HG03442 (cell line): ENCODE results near the gene MCF2L.

Source experiments
- ATAC-seq: cut with Tn5 transposase; IDR thresholded peaks from one replicate; pipeline ENCODE4 v1.9.1; 2021; ENCODE audit warnings: mild to moderate bottlenecking, moderate library complexity; ENCODE audit not compliant: unreplicated experiment

MCF2L gene

DNA sequence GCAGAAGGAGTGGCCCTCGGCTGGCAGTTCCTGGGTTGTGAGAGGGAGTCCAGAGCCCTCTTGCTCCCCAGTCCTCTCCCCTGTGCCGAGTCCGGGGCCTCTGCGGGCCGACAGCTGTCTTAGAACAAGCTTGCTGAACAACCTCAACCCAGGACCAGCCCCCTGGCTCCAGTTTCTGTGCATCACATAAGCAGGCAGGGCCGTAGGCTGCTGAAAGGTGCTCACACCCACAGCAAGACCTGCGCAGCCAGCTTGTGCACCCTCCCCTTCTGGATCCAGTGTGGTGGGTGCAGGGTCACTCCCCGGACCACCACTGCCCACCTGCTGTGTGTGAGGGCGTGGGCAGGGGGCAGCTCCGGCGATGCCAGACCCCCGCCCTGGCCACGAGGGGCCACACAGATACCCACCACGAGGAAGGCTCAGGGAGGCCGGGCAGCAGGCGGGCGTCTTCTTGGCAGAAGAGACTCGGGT lies 111.4 kb downstream of the MCF2L start:
- no peak for ATAC-seq

DNA sequence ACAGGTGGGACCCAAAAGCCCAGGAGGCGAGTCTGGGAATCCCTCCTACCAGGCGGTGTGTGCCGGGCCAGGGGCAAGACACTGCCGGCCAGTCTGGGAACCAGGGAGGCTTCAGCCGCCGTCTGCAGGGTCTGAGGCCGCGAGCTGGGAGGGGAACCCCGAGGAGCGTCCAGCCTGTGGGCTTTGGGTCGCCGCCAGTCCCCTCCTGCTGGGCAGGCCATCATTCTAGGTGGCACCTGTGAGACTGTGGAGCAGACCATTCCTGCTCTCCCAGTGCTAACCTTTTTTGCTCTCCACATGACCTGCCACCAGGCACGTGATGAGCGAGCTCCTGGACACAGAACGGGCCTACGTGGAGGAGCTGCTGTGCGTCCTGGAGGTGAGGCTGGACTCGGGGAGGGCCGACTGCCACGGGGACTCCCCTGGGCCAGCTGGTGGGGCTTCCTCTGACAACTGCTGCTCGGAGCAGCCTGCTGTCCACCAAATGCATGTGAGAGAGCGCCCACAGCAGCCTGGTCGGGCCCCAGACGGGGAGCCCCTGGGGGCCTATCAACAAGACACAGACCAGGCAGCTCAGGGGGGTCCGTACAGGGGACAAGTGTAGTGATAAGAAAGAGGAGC lies 112.0 kb downstream of the MCF2L start:
- ATAC-seq, result no peak

DNA sequence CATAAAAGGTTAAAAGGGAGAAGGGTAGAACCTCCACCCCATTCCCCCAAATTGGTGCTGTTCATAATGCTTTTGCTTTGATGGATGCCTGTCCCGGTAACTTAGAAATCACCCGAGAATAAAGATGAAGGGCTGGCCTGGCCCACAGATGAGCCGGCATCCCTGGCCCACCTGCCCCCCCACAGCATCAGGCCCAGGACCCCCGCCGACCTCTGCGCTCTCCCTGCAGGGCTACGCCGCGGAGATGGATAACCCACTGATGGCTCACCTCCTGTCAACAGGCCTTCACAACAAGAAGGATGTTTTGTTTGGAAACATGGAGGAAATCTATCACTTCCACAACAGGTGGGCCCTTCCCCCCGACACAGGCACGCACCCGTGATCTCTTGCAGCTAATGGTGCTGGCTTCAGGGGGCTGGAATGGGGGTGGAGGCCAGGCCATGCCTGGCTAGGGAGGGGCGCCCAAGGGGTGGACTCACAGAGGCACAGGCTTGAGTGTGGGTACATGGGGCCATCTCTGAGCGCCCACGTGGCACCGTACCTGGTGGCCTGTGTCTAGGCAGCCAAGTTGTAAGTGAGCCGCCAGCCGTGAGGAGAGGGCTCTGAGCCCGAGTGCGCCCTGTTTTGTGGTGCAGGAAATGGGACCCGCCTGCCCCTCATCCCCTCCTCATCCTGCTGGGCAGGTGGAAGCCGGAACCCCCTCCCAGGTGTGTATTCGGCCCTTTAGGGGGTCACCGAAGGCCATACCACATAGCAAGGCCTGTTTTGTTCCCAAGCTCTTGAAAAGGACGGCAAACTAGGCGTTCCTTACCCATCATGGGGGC lies 113.4 kb downstream of the MCF2L start:
- ATAC-seq, result no peak

DNA sequence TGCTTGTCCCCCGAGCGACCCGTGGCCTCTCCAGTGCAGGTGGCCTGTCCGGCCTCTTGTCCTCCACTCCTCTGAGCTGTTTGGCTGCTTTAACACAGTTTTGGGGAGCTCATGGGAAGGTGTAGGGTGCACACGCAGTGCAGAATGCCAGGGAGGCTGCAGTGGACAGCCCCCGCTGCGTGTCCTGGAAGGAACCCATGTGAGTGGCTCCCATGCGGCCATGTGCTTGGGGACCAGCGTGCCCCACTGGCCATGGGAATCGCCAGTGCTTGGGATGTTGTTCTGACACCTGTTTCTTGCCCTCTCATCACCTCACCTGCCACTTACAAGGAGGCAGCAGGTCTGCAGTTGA lies 114.0 kb downstream of the MCF2L start:
- ATAC-seq, result no peak

DNA sequence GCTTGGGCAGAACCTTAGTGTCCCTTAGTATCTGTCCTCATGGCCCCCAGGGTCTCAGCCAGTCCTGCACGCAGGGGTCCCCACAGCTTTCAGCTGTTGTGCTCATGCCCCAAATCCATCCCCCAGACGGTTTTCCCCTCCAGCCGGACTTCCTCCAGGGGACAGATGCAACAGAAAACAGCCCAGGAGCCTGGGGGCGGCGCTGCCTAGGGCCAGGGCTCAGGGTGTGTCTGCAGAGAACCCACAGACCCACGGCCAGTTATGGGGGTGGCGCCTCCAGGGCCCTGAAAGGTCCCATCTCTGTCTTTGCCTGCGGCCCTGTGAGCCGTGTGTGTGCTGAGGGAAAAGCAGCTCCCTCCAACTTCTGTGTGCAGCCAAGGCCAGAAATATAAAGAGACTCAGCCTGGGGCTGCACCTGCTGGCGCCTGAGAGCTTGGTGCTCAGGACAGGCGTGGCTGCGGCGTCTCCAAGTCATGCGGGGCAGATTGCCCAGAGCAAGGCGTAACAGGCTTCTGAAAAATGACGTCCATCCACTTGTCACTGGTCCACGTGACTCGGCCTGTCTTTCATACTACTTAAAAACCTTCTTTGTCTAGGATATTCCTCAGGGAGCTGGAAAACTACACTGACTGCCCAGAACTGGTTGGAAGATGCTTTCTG lies 114.5 kb downstream of the MCF2L start:
- ATAC-seq, result no peak

DNA sequence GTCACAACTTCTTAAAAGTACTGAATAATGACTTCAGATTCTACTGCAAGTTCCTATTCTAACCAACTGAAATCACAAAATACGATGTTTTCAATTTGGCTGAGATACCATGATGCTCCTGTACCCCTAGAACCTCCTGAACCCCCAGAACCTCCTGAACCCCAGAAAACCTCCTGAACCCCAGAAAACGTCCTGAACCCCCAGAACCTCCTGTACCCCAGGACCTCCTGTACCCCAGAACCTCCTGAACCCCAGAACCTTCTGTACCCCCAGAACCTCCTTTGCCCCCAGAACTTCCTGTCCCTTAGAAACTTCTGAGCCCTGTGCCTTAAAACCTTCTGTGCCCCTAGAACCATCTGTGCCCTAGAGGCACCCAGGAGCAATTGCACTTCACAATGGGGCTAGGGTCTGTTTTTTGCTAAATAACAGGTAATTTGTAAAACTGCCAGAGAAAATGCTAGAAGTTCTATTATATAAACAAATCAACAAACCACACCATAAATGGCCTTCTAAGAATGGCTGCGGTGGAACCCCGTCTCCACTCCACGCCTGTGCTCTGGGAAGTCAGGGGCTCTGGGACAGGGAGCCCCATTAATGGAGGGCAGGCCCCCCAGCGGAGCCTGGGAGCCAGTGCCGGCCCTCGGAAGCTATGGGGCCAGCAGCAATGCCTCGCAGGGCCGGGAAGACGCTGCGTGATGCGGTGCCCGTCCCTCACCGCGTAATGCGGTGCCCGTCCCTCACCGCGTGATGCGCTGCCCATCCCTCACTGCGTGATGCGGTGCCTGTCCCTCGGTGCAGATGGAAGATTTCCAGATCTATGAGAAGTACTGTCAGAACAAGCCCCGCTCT lies 115.3 kb downstream of the MCF2L start:
- no peak for ATAC-seq

DNA sequence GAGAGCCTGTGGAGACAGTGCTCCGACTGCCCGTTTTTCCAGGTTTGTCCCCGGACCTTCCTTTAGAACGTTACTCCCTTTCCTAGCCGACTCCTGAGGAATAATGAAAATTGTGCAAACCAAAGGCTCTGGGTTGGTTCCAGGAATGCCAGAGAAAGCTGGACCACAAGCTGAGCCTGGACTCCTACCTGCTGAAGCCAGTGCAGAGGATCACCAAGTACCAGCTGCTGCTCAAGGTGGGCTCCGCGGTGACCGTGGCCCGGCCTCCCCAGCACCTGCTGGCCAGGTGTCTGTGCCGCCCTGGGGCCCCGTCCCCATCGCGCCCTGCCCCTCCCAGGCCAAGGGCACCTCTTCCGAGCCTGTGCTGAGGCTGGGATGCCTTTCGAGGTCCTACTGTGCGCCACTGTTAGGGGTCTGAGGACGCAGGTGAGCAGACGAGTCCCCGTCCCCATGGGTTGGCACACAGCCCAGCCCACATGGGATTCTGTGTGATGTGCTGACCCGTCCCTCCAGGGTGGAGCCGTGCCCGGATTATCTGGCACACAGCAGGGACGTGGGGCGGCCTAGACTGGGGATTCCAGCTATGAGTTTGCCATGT lies 116.0 kb downstream of the MCF2L start:
- ATAC-seq, result no peak

DNA sequence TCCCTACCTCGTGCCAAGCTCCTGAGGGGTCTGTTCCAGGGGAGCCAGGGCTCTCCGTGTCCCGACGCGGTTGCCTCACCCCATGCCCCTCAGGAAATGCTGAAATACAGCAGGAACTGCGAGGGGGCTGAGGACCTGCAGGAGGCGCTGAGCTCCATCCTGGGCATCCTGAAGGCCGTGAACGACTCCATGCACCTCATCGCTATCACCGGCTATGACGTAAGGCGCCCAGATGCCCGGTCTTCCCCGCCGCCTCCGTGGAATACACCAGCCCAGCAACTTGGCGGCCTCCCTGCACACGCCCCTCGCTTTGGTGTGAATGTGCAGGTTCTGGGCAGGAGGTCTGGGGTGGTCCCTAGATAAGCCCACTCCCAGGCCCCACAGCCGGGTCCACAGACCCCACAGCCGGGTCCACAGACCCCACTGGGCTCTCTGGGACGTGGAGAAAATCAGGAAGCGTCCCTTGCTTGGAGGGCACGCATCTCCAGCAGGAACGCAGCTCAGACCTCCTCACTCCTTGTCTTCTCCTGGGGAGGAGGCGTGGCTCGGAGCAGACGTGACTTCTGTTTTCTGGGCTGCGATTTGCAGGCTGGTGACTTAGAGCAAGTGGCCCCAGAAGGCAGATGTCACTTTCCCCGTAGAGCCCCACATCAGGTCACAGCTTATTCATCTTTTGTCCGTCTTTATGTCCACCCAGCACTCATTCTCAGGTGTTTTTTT lies 117.2 kb downstream of the MCF2L start:
- no peak for ATAC-seq

DNA sequence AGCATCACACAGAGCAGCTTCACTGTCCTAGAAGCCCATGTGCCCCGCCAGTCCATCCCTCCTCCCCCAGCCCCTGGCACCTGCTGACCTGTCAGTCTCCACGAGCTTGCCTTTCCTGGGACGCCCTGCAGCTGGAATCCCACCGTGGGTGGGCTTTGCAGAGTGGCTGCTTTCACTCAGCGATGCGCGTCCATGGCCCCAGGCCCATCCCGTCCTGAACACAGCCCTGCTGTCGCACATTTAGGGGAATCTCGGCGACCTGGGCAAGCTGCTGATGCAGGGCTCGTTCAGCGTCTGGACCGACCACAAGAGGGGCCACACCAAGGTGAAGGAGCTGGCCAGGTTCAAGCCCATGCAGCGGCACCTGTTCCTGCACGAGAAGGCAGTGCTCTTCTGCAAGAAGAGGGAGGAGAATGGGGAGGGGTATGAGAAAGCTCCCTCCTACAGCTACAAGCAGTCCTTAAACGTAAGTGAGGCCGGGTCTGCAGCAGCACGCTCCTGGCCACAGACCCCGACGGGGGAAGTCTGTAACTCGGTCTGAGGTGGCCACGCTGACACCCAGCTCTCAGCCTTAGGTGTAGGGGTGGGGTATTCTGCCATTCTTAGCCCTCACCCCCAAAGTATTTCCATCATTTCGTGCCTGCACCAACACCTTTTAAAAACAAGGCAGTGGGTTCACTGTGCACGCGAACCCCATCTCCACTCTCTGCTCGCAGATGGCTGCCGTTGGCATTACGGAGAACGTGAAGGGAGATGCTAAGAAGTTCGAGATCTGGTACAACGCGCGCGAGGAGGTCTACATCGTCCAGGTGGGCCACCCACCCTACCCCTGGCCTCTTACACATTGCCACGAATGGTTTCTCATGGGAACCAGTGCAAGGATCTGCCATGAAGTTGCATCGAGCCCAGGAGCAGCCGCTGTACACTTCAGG lies 118.2 kb downstream of the MCF2L start:
- no peak for ATAC-seq

DNA sequence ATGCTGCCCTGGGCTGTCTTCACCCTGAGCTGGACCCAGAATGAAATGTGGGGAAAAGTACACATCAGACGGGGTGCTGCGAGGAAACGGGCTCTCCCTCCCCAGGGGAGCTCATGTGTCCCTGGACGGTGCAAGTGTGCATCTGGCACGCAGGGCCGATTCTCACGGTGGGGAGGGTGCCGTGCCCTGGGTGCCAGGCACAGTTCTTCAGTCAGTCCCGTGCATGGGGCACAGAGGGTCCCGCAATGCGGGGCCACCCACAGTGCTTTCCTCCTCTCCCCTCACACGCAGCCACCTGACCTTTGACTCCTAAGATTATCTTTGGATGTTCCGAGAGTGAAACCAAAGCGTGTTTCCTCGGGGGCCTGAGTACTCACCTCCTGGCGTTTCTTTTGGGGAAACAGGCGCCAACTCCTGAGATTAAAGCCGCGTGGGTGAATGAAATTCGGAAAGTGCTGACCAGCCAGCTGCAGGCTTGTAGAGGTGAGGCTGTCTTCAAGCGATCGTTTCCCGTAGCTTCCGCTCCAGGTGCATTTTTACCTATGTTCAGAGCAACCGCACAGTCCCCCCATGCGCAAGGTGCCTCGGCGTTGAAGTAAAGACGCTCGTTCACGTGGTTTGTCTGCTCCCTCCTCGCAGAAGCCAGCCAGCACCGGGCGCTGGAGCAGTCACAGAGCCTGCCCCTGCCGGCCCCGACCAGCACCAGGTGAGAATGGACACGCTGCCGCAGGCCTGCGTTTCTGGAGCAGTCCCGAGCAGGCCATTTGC lies 119.1 kb downstream of the MCF2L start:
- ATAC-seq, result no peak

DNA sequence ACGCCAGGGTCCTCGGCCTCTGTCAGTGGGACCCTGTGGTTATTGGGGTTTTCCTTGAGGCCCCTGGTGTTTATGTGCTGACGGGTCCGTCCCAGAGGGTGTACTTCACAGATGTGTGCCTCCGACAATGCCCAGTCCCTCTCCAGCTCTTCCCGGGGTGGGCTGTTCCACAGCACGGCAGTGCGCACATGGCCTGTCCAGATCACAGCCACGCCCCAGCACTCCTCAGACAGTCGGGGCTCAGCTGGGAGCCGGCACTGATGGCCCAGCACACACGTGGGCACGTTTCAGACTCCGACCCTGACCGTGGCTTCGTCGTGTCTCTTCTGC lies 119.6 kb downstream of the MCF2L start:
- ATAC-seq, result no peak

DNA sequence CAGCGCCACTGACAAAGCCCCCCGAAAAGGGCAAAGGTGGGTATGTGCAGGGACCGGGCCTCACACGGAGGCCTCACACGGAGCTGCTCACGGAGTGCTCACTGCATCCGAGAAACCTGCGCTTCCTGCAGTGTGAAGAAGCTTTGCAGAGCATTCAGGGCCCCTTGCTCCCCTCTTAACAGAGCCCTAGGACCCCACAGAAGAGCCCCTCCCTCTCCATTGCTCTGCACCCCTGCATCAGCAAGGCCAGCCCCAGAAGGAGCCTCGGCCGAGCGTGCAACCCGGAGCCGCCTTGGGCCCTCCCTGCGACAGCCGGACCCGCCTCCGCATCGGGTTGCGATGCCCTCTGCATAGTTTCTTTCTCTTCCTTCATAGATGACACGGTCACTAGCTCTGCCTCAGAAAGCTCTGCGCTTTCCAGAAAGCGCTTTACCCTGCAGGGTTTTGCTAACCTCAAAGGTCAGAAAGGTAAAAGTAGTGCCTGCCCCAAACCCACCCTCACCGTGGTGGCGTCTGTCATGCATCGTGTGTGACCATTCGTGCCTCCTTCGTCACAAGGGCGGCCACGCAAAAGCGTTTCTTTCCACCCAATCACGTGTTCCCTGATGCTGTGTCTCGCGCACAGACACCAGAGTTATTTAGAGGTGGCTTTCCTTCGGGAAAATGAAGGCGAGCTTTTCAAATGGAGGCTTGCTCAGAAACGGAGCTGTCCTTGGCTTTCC lies 120.8 kb downstream of the MCF2L start:
- ATAC-seq, result no peak

DNA sequence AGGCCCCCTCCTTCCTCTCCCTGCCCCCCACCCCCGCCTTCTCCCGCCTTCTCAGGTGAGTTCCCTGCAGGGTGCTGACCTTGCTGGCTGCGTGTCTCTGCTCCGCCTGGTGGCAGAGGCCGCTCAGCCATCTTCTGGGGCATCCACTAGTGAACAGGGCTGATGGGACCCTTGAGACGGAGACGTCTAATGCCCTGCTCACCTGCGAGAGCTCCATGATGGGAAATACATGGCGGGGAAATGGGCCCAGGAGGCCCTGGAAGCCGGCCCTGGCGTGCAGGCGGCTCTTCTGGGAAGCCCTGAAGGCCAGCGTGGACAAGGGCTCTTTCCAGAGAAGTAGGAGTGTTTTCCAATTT lies 121.4 kb downstream of the MCF2L start:
- ATAC-seq, result no peak

DNA sequence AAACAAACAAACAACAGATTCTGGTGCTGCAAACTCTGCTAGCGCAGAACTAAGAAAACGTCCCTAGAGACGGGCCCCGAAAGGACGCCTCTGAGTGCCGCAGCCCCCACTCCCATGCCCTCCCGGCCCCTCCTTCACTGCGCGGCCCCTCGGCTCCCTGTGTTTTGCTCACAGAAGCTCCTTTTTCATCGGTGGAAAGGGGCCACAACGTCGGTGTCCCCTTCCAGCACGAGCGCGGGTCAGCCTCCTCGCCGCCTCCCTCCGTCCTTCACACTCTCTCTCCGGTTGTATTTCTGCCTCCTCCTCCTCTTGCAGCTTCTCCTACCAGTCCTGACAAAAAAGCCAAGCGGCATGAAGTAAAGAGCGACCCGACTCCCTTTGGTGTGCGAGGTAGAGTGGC lies 121.8 kb downstream of the MCF2L start:
- no peak for ATAC-seq

DNA sequence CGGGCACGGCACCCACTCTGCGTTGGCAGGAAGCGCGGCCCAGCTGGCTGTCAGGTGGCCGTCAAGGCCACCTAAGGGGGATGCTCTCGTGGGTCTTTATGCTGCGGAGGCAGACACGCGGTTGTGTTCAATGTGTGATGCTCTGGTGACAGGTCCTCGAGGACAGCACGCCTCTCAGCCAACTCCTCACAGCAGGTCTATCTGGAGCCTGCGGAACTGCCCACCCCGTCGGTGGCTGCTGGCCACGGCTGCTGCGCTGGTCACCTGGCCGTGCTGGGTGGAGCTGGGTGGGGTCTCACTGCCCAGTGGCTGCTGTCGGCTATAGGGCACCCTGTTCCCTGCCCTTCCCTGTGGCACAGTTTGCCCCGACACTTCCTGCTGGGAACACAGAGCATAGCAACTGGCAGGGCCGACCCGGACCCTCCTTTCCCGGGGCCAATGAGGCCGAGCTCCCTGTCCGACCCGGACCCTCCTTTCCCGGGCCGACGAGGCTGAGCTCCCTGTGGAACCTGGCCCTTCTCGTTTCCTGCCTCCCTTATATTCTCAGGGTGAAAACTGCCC lies 122.3 kb downstream of the MCF2L start:
- ATAC-seq, result no peak

DNA sequence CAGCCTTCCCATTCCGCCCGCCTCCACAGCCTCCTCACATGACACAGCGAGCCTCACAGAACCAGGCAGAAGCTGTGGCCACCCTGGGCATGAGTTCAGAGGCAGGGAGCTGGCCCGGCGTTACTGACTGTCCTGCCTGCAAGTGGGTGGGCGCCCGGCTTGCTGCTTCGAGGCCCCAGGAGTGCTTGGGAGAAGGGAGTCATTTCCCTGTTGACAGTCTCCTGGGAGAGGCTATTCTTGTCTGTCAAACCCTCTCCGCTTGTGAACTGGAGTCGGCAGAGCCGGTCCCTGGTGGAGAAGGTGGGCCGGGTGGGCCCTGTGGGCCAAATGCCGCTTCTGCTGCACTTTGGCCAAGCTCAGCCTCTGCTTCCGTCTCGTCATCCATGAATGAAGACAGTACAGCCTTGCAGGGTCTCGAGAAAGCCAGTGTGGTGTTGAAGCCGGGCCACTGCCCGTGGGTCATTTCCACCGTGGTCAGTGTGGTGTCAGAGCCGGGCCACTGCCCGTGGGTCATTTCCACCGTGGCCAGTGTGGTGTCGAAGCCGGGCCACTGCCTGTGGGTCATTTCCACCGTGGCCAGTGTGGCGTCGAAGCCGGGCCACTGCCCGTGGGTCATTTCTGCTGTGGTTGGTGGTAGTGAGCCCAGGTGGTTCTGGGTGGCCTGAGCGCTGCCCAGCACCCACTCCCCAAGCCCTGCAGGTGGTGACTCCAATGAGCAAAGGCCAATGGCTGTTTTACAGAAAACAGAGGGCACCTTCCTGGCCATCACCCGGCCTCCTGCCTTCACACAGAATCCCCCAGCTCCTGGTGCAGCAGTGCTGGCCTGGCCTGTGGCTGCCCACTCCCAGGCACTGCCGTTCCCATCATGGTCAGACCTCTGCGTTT lies 123.1 kb downstream of the MCF2L start:
- ATAC-seq, result no peak
